Measurements from ENCODE around the gene SLC4A1AP.

- TF ChIP-seq CTCF (IDR thresholded peaks at IDR 0.05; ENCODE audit: low read depth, low read length, missing input control) (no peak), RAD21 (IDR thresholded peaks at IDR 0.05) (no peak), EGR1 (IDR thresholded peaks at IDR 0.05; ENCODE audit: low read depth in 2 of 2) (no peak)
Measured at GRCh38 chr2:27638037-27638637, 25.6 kb upstream of the SLC4A1AP start.
